Astrocyte (in vitro differentiated cells and primary cell): ENCODE data around the gene RRP9. TPM values are rescaled to one million over a fixed set of nuclear protein-coding genes. Genes with fewer than 3 reads are reported as not detected.

ENCODE experiments used
- DNase-seq: peaks from one replicate; pipeline ENCODE4 v3.0.0-alpha.2; 2010; ENCODE audit warnings: low read depth
- FAIRE-seq: peaks from 2 replicates; lab custom pipeline; 2011; peaks lifted over from hg19 to GRCh38; lab: Jason Lieb, UNC
- H2AFZ ChIP-seq: 2 replicates; pipeline ENCODE4 v1.6.0; 2012; ENCODE audit warnings: low read depth, low read length, inconsistent platforms
- H3K27ac ChIP-seq: 2 replicates; pipeline ENCODE4 v1.5.1; 2011; ENCODE audit warnings: low read depth, low read length, inconsistent platforms
- H3K27me3 ChIP-seq: 2 replicates; pipeline ENCODE4 v1.6.0; 2011; ENCODE audit warnings: low read length, inconsistent platforms; ENCODE audit not compliant: insufficient read depth
- H3K36me3 ChIP-seq: 2 replicates; pipeline ENCODE4 v1.5.1; 2011; ENCODE audit warnings: low read length, inconsistent platforms; ENCODE audit not compliant: insufficient read depth
- H3K4me1 ChIP-seq: 2 replicates; pipeline ENCODE4 v1.5.1; 2011; ENCODE audit warnings: low read length, inconsistent platforms; ENCODE audit not compliant: insufficient read depth
- H3K4me2 ChIP-seq: 2 replicates; pipeline ENCODE4 v1.6.0; 2012; ENCODE audit warnings: low read length, inconsistent platforms
- H3K4me3 ChIP-seq: 2 replicates; pipeline ENCODE4 v1.5.1; 2011; ENCODE audit warnings: low read depth, mild to moderate bottlenecking, low read length, inconsistent platforms; ENCODE audit not compliant: insufficient read depth
- H3K79me2 ChIP-seq: 2 replicates; pipeline ENCODE4 v1.6.0; 2012; ENCODE audit warnings: mild to moderate bottlenecking, low read length, inconsistent platforms; ENCODE audit not compliant: insufficient read depth
- H3K9ac ChIP-seq: 2 replicates; pipeline ENCODE4 v1.6.0; 2012; ENCODE audit warnings: mild to moderate bottlenecking, low read length, inconsistent platforms
- H3K9me3 ChIP-seq: 2 replicates; pipeline ENCODE4 v1.5.1; 2012; ENCODE audit warnings: low read depth, mild to moderate bottlenecking, low read length, inconsistent platforms; ENCODE audit not compliant: insufficient read depth
- H4K20me1 ChIP-seq: 2 replicates; pipeline ENCODE4 v1.6.0; 2012; ENCODE audit warnings: low read length, inconsistent platforms; ENCODE audit not compliant: insufficient read depth
- H3K27ac Mint-ChIP-seq: one replicate; pipeline ENCODE4 v1.8.0; 2021; ENCODE audit warnings: mild to moderate bottlenecking, mixed read lengths; ENCODE audit not compliant: unreplicated experiment
- H3K27me3 Mint-ChIP-seq: one replicate; pipeline ENCODE4 v1.8.0; 2021; ENCODE audit warnings: low read depth, mixed read lengths; ENCODE audit not compliant: unreplicated experiment
- H3K36me3 Mint-ChIP-seq: one replicate; pipeline ENCODE4 v1.8.0; 2021; ENCODE audit warnings: low read depth, mixed read lengths; ENCODE audit not compliant: unreplicated experiment
- H3K4me1 Mint-ChIP-seq: one replicate; pipeline ENCODE4 v1.8.0; 2021; ENCODE audit warnings: low read depth, mixed read lengths; ENCODE audit not compliant: unreplicated experiment
- H3K4me3 Mint-ChIP-seq: one replicate; pipeline ENCODE4 v1.8.0; 2021; ENCODE audit warnings: mild to moderate bottlenecking, moderate library complexity, mixed read lengths; ENCODE audit not compliant: unreplicated experiment
- H3K9me3 Mint-ChIP-seq: one replicate; pipeline ENCODE4 v1.8.0; 2021; ENCODE audit warnings: mild to moderate bottlenecking, mixed read lengths; ENCODE audit not compliant: unreplicated experiment
- CTCF ChIP-seq: IDR thresholded peaks from 2 replicates; pipeline ENCODE4 v1.5.1; 2011; ENCODE audit warnings: low read depth, mild to moderate bottlenecking, inconsistent platforms, low read length, moderate library complexity; ENCODE audit not compliant: insufficient read depth
- EZH2 ChIP-seq: IDR thresholded peaks from 2 replicates; pipeline ENCODE4 v1.6.1; 2012; ENCODE audit warnings: mild to moderate bottlenecking, low read length, inconsistent platforms; ENCODE audit not compliant: insufficient read depth
- total RNA-seq: library from RNA; stranded (reverse); gene quantifications from 2 replicates; pipeline ENCODE4 v1.2.1, GENCODE V29; 2021

RRP9 gene
- total RNA-seq, 1 donor from 2014 or later, result 22.9 TPM

GRCh38 chr3:51942603-51943450 lies 1.1 kb upstream of the RRP9 start:
- Histone ChIP-seq H3K9ac (peak overlapping the region; percentile 82), H2AFZ (peak overlapping the region; percentile 98)

GRCh38 chr3:51941463-51941797 lies 274 bp downstream of the RRP9 start:
- Mint-ChIP-seq H3K27me3 (peaks cover 14% of the 10 kb centered on the region), H3K4me3 (peak overlapping the region; percentile 89), H3K36me3 (peaks cover 14% of the 10 kb centered on the region), H3K9me3 (peaks cover 3% of the 10 kb centered on the region), H3K27ac (no peak overlapping the region), H3K4me1 (peaks cover 6% of the 10 kb centered on the region)
- H3K4me1 ChIP-seq, result peaks cover 24% of the 10 kb centered on the region
- peak overlapping the region; percentile 87 for H3K9ac ChIP-seq
- H3K27ac ChIP-seq, result peak overlapping the region; percentile 20
- peak overlapping the region; percentile 78 for H3K4me3 ChIP-seq
- H4K20me1 ChIP-seq, result peaks cover 42% of the 10 kb centered on the region
- FAIRE-seq (no peak), DNase-seq (no peak)
- no peaks in the 10 kb centered on the region for H3K27me3 ChIP-seq
- no peaks in the 10 kb centered on the region for H3K36me3 ChIP-seq
- no peaks in the 10 kb centered on the region for H3K9me3 ChIP-seq
- H2AFZ ChIP-seq, result peak overlapping the region; percentile 67
- peak overlapping the region; percentile 96 for H3K4me2 ChIP-seq
- peaks cover 38% of the 10 kb centered on the region for H3K79me2 ChIP-seq
- TF ChIP-seq CTCF, result no peak
- TF ChIP-seq EZH2, result no peak

More at GRCh38 chr3:51942603-51943450, 1.1 kb upstream of the RRP9 start:
- no peaks in the 10 kb centered on the region for H3K9me3 ChIP-seq
- peaks cover 27% of the 10 kb centered on the region for H3K27me3 Mint-ChIP-seq
- H3K4me2 ChIP-seq, result peak overlapping the region; percentile 88
- peaks cover 38% of the 10 kb centered on the region for H3K79me2 ChIP-seq
- H3K9me3 Mint-ChIP-seq, result peaks cover 3% of the 10 kb centered on the region
- peaks cover 6% of the 10 kb centered on the region for H3K4me1 Mint-ChIP-seq
- no peak for TF ChIP-seq CTCF
- TF ChIP-seq EZH2, result no peak
- H3K27me3 ChIP-seq, result no peaks in the 10 kb centered on the region
- DNase-seq (peak; percentile 25), FAIRE-seq (no peak)
- H3K36me3 Mint-ChIP-seq, result peaks cover 10% of the 10 kb centered on the region
- no peaks in the 10 kb centered on the region for H3K36me3 ChIP-seq
- peak overlapping the region; percentile 34 for H3K27ac Mint-ChIP-seq
- peak overlapping the region; percentile 89 for H3K4me3 Mint-ChIP-seq
- H4K20me1 ChIP-seq, result peaks cover 30% of the 10 kb centered on the region
- peaks cover 21% of the 10 kb centered on the region for H3K4me1 ChIP-seq
- peak overlapping the region; percentile 50 for H3K4me3 ChIP-seq
- H3K27ac ChIP-seq, result peak overlapping the region; percentile 73
